Measurements from ENCODE around the gene ENC1.

DNA sequence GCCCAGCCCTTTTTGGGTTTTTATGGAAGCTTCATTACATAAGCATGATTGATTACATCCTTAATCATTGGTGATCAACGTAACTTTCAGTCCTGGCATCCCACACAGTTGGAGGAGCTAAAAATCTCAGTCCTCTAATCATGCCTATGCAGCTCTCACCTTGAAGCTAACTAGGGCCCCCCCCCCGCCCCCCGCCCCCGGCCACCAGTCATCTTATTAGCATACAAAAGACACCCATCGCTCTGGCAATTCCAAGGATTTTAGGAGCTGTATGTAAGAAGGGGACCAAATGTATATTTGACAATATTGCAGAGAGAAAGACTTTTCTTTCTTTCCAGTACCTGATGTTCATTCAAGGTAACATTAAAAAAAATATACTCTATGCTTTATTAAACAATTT, 19.0 kb downstream of the ENC1 start:
- TF ChIP-seq POLR2A (IDR thresholded peaks at IDR 0.05; ENCODE audit: low read depth) = no peak
- TF ChIP-seq, protein P1, sequence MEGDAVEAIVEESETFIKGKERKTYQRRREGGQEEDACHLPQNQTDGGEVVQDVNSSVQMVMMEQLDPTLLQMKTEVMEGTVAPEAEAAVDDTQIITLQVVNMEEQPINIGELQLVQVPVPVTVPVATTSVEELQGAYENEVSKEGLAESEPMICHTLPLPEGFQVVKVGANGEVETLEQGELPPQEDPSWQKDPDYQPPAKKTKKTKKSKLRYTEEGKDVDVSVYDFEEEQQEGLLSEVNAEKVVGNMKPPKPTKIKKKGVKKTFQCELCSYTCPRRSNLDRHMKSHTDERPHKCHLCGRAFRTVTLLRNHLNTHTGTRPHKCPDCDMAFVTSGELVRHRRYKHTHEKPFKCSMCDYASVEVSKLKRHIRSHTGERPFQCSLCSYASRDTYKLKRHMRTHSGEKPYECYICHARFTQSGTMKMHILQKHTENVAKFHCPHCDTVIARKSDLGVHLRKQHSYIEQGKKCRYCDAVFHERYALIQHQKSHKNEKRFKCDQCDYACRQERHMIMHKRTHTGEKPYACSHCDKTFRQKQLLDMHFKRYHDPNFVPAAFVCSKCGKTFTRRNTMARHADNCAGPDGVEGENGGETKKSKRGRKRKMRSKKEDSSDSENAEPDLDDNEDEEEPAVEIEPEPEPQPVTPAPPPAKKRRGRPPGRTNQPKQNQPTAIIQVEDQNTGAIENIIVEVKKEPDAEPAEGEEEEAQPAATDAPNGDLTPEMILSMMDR (IDR thresholded peaks at IDR 0.05) = no peak
- no peak for TF ChIP-seq EP300 (IDR thresholded peaks at IDR 0.05)
- no peak for TF ChIP-seq POLR2AphosphoS5 (IDR thresholded peaks at IDR 0.05)
